IMR-90 (cell line): ENCODE results near the gene PPP4C.

Source experiments
- BHLHE40 ChIP-seq: fragments of 150-350 bp; IDR thresholded peaks from 2 replicates; pipeline ENCODE4 v1.6.1; 2016; ENCODE audit warnings: mild to moderate bottlenecking, low read depth, low read length
- CEBPB ChIP-seq: IDR thresholded peaks from 2 replicates; pipeline ENCODE4 v1.6.1; 2012; ENCODE audit warnings: low read depth, low read length, improper control_type of control experiment
- POLR2A ChIP-seq: IDR thresholded peaks from 2 replicates; pipeline ENCODE4 v1.6.1; 2012; ENCODE audit warnings: mild to moderate bottlenecking, low read depth, low read length
- RAD21 ChIP-seq: IDR thresholded peaks from 2 replicates; pipeline ENCODE4 v1.6.1; 2012; ENCODE audit warnings: low read length, improper control_type of control experiment
- TF ChIP-seq, protein P1 (sequence below): conservative IDR thresholded peaks from 2 replicates; pipeline ENCODE4 v1.5.1; 2012; ENCODE audit warnings: mild to moderate bottlenecking, low read depth, low read length, improper control_type of control experiment
- TF ChIP-seq, protein P2 (sequence below): fragments of 150-350 bp; IDR thresholded peaks from 2 replicates; pipeline ENCODE4 v1.6.1; 2016; ENCODE audit warnings: low read depth, mild to moderate bottlenecking, low read length, moderate library complexity, borderline replicate concordance

DNA sequence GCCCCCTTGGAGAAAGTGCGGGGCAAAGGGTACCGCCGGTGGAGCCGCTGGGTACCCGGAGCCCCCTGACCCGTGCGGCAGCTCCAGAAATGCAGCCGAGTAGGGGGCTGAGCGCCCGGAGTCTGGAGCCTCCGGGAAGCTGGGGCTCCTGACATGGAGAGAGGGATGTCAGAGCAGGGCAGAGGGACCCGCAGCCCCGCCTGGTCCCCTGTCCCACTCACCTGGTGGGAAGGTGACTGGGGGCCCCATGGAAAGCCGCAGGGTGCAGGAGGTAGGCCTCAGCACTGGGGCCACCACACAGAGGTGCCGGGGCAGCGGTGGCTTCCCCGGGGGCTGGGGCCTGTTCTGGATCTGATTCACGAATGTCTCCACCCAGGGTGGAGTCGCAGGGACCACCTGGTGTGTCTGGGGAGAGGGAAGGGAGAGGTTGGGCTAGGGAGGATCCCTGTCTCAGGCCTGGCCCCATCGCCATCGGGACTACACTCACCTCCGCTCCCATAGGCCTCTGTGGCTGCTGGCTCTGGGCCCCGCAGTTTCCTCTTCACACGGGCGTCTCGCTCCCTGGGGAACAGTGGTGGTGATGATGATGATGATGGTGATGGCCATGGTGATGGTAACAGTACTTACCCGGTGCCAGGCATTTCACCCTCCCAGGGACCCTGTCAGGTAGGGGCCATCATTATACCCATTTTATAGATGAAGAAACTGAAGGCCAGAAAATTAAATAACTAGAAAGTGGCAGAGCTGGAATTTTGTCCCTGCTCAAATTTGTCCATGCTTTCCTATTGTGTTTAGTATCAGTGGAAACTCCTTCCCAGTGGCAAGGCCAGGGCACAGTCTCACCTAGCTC lies 10.7 kb downstream of the PPP4C start:
- TF ChIP-seq, protein P1, sequence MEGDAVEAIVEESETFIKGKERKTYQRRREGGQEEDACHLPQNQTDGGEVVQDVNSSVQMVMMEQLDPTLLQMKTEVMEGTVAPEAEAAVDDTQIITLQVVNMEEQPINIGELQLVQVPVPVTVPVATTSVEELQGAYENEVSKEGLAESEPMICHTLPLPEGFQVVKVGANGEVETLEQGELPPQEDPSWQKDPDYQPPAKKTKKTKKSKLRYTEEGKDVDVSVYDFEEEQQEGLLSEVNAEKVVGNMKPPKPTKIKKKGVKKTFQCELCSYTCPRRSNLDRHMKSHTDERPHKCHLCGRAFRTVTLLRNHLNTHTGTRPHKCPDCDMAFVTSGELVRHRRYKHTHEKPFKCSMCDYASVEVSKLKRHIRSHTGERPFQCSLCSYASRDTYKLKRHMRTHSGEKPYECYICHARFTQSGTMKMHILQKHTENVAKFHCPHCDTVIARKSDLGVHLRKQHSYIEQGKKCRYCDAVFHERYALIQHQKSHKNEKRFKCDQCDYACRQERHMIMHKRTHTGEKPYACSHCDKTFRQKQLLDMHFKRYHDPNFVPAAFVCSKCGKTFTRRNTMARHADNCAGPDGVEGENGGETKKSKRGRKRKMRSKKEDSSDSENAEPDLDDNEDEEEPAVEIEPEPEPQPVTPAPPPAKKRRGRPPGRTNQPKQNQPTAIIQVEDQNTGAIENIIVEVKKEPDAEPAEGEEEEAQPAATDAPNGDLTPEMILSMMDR, result no peak
- TF ChIP-seq POLR2A (no peak), RAD21 (no peak), CEBPB (no peak), BHLHE40 (no peak)
- TF ChIP-seq, protein P2, sequence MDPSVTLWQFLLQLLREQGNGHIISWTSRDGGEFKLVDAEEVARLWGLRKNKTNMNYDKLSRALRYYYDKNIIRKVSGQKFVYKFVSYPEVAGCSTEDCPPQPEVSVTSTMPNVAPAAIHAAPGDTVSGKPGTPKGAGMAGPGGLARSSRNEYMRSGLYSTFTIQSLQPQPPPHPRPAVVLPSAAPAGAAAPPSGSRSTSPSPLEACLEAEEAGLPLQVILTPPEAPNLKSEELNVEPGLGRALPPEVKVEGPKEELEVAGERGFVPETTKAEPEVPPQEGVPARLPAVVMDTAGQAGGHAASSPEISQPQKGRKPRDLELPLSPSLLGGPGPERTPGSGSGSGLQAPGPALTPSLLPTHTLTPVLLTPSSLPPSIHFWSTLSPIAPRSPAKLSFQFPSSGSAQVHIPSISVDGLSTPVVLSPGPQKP, result no peak
